Measurements from ENCODE around the gene OPCML.

The OPCML gene

GRCh38 chr11:132855516-132855915 is 676.8 kb downstream of the OPCML start:
- DNase-seq (ENCODE audit: low spot score) = no peak
- no peak overlapping the region for H3K27ac ChIP-seq
- ChIA-PET CTCF (no interaction called here), POLR2A (ENCODE audit: low non-redundant PET) (no interaction called here)
- TF ChIP-seq CTCF (conservative IDR thresholded peaks at IDR 0.05; ENCODE audit: low read depth) = no peak

- no peak for DNase-seq (ENCODE audit: low spot score)
- H3K27ac ChIP-seq = no peak overlapping the region
- ChIA-PET CTCF (interaction anchor here (0.9 kb wide), 1 partner anchor 22 kb away, joined by 4 read pairs; no protein-coding TSS in a partner anchor), POLR2A (ENCODE audit: low non-redundant PET) (no interaction called here)
- TF ChIP-seq CTCF (conservative IDR thresholded peaks at IDR 0.05; ENCODE audit: low read depth) = no peak
These were observed 678.4 kb downstream of the OPCML start for GRCh38 chr11:132853886-132854285.

GRCh38 chr11:132852361-132852760 is 679.9 kb downstream of the OPCML start:
- H3K27ac ChIP-seq = no peak overlapping the region
- POLR2A ChIA-PET (ENCODE audit: low non-redundant PET) = no interaction called here
- no peak for DNase-seq (ENCODE audit: low spot score)
- CTCF ChIA-PET = no interaction called here
- no peak for TF ChIP-seq CTCF (conservative IDR thresholded peaks at IDR 0.05; ENCODE audit: low read depth)

- TF ChIP-seq CTCF (conservative IDR thresholded peaks at IDR 0.05; ENCODE audit: low read depth) = no peak
- POLR2A ChIA-PET (ENCODE audit: low non-redundant PET) = no interaction called here
- DNase-seq (ENCODE audit: low spot score) = no peak
- no peak overlapping the region for H3K27ac ChIP-seq
- CTCF ChIA-PET = no interaction called here
These were observed 681.1 kb downstream of the OPCML start for GRCh38 chr11:132851247-132851646.

GRCh38 chr11:132850266-132850665 is 682.0 kb downstream of the OPCML start:
- TF ChIP-seq CTCF (conservative IDR thresholded peaks at IDR 0.05; ENCODE audit: low read depth) = no peak
- CTCF ChIA-PET = interaction anchor here (0.9 kb wide), 1 partner anchor 123 kb away, joined by 4 read pairs; no protein-coding TSS in a partner anchor
- POLR2A ChIA-PET (ENCODE audit: low non-redundant PET) = no interaction called here
- H3K27ac ChIP-seq = no peak overlapping the region
- DNase-seq (ENCODE audit: low spot score) = no peak

GRCh38 chr11:132848336-132848735 is 684.0 kb downstream of the OPCML start:
- no peak for TF ChIP-seq CTCF (conservative IDR thresholded peaks at IDR 0.05; ENCODE audit: low read depth)
- POLR2A ChIA-PET (ENCODE audit: low non-redundant PET) = no interaction called here
- no peak overlapping the region for H3K27ac ChIP-seq
- no peak for DNase-seq (ENCODE audit: low spot score)
- CTCF ChIA-PET = no interaction called here

GRCh38 chr11:132846075-132846474 is 686.2 kb downstream of the OPCML start:
- ChIA-PET POLR2A (ENCODE audit: low non-redundant PET) (no interaction called here), CTCF (no interaction called here)
- no peak for TF ChIP-seq CTCF (conservative IDR thresholded peaks at IDR 0.05; ENCODE audit: low read depth)
- no peak overlapping the region for H3K27ac ChIP-seq
- DNase-seq (ENCODE audit: low spot score) = no peak
